Jurkat, Clone E6-1 (cell line): ENCODE results near the gene ANAPC5.
"Not testable (repeated sequence)": the region's sequence is repeated elsewhere in the genome, so short reads cannot be mapped to it uniquely, and the experiment has no call there.

Source experiments
- DNase-seq: peaks from one replicate; pipeline ENCODE4 v3.0.0-alpha.2; 2011; ENCODE audit warnings: low read depth, low spot score
- H3K4me3 ChIP-seq: 2 replicates; pipeline ENCODE4 v1.5.1; 2011; ENCODE audit warnings: mild to moderate bottlenecking, low read length, control low read depth, moderate library complexity

ANAPC5 gene

DNA sequence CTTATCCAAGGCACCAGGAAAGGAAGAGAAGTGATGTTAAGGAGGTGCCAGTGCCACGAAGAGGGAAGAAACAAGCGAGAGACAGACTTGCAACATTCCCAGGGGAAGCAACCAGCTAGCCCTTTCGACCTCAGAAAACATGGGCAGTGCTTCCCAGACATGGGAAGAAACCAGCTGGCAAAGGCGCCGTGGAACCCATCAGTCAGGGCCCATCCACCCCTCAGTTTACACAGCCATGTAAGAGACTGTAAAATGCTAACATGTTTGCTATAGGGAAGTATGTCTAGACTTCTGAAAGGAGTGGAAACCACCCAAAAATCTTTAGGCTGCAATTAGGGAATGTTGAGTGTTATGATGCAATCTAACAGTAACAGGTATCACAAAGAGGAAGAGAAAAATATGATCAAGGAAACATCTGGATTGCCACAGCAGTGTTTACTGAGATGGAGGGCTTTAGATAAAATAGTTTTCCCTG lies 26.3 kb downstream of the ANAPC5 start:
- DNase-seq = no peak
- no peak overlapping the region for H3K4me3 ChIP-seq

DNA sequence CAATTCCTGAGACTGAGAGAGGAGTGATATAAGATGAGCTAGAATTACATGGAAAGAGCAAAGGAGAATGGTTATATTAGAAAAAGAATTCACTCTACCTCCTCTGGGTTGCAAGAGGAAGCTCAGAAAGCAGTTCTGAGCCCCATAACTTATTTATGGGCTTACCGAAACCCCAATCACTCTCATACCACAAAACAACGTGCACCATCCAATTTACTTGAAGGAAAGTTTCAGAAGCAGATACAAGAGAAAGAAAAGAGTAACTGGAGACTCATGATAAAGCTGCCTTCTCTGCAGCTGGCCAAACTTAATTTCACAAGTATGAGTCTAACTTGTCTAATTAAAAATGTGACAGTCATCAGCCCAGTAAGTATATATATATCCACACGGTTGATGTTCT lies 28.3 kb downstream of the ANAPC5 start:
- no peak for DNase-seq
- H3K4me3 ChIP-seq = no peak overlapping the region

DNA sequence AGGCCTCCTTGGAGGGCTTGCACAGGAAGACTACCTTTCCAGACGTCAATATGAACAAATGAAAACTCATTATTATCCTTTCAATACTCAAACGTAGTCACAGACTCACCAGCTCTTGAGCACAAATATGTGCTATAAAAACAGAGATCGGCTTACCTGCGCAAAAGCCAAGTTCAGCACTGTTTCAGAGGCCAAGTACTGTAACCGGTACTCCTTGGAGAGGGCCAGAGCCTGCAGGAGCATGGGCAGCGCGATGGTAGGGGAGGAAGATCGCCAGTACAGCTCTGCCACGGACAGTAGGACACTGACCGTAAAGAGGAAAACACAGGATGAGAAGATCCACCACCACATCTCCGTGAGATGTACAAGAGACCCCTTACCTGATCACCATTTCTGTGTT lies 34.1 kb downstream of the ANAPC5 start:
- DNase-seq = no peak
- no peak overlapping the region for H3K4me3 ChIP-seq

DNA sequence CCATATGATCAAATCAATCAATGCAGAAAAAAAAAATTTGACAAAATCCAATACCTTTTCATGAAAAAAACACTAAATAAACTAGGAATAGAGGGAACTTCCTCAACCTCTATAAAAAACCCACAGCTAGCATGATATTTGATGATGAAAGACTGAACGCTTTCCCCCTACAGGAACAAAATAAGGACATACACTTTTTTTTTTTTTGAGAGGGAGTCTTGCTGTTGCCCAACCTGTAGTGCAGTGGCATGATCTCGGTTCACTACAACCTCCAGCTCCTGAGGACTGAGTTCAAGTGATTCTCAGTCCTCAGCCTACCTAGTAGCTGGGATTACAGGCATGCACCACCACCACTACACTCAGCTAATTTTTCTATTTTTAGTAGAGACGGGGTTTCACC lies 37.8 kb downstream of the ANAPC5 start:
- no peak for DNase-seq
- no peak overlapping the region for H3K4me3 ChIP-seq

DNA sequence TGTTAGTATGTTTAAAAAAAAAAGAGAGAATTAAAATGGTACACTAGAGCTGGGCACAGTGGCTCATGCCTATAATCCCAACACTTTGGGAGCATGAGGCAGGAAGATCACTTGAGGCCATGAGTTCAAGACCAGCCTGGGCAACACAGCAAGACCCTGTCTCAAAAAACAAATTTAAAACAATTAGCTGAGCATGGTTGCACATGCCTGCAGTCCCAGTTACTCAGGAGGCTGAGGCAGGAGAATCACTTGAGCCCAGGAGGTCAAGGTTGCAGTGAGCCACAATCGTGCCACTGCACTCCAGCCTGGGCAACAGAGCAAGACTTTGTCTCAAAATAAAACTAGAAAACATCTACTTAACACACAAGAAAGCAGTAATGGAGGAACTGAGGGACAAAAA lies 42.0 kb downstream of the ANAPC5 start:
- H3K4me3 ChIP-seq, DNase-seq: not testable (repeated sequence)

DNA sequence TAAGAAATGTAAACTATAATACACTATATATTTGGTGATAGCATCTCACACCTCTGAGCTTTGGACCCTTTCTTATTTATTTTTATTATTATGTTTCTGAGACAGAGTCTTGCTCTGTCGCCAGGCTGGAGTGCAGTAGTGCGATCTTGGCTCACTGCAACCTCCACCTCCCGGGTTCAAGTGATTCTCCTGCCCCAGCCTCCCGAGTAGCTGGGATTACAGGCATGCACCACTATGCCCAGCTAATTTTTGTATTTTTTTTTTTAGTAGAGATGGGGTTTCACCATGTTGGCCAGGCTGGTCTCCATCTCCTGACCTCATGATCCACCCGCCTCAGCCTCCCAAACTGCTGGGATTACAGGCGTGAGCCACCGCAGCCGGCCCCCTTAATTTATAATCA lies 44.8 kb downstream of the ANAPC5 start:
- not testable (repeated sequence) for DNase-seq

DNA sequence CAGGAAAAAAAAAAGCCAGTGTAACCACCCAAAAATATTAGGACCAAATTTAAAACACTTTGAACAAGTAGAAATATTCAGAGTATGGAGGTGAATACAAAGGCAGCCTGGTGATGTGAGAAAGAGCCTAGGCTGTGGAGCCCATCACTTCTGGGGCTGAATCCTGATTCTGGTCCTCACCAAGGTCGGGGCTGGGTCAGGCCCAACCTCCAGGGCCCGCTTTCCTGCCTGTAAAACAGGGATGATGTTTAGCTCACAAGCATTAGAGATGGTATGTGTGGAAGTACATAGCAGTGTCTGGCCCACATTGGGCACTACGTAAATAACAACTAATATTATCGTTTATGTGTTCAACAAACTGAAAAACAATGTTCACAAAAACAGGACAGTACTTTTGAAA lies 47.9 kb downstream of the ANAPC5 start:
- DNase-seq = no peak

More for the DNA sequence above, 44.8 kb downstream of the ANAPC5 start:
- not testable (repeated sequence) for H3K4me3 ChIP-seq

DNA sequence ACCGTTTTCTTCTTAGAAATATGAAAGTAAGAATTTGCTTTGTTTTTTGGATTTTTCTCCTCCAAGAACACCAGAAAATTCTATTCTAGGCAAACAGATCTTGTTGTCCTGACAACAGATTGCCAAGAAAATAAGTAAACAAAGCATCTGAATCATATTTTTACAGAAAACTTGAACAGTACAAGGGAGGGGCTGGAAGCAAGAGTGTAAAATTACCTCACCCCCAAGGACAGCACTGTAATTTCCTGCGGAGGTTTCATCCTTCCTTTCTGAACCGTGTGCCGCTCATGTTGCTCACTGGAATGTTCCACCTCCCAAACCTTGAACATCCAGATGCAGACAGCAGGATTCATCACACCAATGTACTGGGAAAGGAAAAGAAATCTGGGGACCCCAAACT lies 50.3 kb downstream of the ANAPC5 start:
- H3K4me3 ChIP-seq = no peak overlapping the region
- DNase-seq = no peak

More for the DNA sequence above, 47.9 kb downstream of the ANAPC5 start:
- H3K4me3 ChIP-seq = no peak overlapping the region

DNA sequence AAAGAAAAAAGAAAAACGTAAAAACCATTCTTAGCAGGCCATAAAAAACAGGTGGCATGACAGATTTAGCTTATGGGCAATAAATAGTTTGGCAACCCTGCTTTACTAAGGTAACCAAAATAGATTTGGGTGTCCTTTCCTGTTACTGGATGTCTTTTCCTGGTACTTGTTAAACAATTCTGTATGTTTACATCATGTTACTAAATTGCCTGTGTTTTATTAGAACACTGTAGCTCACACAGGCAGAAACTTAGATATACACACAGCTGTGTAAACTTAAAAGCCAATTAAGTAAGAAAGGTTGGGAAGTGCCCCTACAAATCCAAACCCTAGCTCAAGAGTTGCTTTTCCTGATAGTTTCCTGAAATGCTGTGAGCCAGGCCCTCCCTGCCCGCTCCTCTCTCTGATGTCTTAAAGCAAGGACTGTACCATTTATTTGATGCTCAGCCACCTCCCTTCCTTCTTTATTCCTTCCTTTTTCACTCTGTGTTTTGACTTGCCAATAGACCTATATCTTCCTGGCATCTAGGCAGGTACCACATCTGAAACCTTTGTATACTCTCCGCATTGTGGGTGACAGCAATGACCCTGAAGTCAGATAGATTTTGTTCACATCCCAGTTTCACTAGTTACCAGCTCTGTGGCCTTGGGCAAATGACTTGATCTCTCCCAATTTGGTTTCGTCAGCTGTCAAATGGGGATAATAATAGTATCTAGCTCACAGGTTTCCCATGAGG lies 52.0 kb downstream of the ANAPC5 start:
- no peak for DNase-seq
- H3K4me3 ChIP-seq = no peak overlapping the region

DNA sequence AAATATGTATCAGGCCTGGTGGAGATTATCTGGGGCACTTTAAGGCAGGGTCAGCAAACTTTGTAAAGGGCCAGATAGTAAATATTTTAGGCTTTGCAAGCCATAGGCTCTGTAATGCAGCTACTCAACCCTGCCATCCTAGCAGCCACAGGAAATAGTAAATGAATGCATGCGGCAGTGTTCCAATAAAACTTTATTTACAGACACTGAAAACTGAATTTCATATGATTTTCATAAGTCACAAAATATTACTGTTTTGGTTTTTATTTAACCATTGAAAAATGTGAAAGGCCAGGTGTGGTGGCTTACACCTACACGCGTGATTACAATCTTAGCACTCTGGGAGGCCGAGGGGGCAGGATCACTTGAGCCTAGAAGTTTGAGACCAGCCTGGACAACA lies 52.5 kb downstream of the ANAPC5 start:
- DNase-seq = no peak
- H3K4me3 ChIP-seq = no peak overlapping the region

DNA sequence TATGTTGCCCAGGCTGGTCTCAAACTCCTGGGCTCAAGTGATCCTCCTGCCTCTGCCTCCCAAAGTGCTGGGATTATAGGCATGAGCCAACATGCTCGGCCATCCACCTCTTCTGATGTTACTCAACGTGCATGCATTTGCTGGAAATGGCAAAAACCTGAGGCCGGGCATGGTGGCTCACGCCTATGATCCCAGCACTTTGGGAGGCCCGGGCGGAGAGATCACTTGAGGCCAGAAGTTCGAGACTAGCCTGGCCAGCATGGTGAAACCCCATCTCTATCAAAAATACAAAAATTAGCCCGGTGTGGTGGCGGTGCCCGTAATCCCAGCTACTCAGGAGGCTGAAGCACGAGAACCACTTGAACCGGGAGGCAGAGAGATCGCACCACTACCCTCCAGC lies 53.8 kb downstream of the ANAPC5 start:
- H3K4me3 ChIP-seq, DNase-seq: not testable (repeated sequence)

DNA sequence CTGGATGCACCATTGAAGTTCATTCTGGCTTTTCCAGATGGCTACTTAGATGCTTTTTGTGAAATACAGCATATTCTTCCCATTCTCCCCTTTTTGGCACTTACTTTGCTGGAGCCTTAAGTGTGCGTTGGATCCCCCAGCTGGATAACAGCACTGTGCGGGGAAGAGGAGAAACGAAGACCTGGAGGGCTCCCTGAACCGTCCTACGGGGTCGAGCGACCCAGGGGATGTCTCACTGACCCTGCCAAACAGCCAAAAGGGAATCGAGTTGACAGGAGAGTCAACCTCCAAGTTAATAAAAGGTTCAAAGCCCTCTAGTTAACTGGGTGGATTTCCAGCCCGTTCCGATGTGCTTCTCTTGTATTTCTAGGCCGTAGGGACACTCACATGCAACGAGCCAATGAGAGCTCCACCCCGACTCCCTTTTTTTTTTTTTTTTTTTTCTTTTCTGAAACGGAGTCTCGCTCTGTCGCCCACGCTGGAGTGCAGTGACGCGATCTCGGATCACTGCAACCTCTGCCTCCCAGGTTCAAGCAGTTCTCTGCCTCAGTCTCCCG lies 54.7 kb downstream of the ANAPC5 start:
- H3K4me3 ChIP-seq = peak overlapping the region; percentile 66
- DNase-seq = no peak

DNA sequence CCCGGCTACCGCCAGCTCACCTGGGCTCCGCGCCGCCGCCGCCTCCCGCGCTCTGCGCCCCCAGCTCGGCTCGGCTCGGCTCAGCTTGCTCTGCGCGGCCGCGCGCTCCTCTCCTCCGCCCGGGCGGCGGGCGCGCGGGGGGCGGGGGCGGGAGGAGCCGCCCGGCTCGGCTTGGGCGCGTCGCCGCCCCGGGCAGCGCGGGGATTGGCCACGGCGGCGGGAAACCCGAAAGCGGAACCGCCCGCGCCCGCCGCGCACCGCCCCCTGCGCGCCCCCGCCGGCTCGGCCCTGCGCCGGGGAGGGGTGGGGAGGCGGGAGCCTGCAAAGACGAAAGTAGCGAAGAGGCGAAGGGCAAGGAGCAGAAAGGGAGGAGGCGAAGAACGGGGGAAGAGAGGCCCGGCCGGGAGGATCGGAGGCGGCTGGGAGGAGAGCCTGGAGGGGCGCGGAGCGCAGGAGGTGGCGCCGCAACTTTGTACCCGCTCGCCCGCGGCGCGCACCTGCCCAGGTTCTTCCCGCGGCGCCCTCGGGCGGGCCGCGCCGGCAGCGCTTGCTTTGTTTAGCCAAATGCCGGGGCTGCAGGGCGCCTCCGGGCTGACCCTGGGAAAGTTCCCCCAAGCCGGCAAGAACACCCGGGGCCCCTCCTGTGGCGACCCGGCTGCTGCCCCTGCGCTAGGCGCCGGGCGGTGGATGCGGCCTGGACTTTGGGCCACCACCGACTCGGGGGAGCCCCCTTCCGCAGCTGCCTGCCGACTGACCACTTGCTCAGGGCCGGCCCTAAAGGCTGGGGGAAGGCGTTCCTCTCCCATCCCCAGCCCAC lies 55.4 kb downstream of the ANAPC5 start, which contains the start of gene CAMKK2:
CAMKK2 (minus strand) TSS at position 92 of the 817 bp plus-strand sequence. CDS start 22,183 bp downstream, outside the sequence.
- peak; percentile 68 for DNase-seq
- H3K4me3 ChIP-seq = peak within 1 kb of the TSS; percentile 94

DNA sequence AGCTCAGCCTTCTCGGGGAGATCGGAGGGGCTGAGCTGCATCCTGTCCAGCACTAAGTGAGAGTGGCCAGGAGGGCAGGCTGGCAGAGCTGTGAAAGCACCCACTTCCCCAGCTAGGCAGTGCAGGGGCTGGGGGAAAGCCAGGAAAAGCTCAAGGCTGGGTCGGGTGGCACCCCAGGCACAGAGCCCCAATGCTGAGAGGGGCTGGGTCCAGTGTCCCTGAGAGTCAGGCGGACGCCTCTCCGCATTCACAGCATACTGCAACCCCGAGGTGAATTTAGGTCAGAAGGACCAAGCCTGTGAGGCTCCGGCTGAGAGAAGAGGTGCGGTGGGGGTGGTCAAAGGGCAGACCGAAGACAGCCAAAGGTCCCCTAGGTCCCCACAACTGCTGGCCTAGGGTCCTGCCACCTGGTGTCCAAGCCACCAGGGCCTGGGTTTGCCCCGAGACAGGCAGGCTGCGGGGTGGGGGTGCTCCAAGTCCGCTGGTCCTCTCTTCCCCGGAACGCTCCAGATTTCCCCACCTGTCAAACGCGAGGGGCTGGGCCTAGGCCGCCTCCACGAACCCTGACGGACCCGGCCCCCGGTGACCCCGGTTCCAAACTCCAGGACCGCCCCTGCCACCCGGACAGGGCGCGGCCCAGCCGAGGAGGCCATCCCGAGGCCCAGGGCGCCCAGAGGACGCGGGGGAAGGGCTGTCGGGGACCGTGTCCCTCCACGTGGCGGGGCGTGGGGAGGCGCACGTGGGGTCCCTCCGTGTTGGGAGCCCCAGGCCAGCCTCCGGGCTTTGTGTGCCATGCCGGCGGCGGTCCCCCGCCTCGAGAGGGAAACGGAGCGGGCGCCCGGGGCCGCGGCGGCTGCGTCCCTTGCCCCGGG lies 56.2 kb downstream of the ANAPC5 start:
- H3K4me3 ChIP-seq = peak overlapping the region; percentile 94
- no peak for DNase-seq

DNA sequence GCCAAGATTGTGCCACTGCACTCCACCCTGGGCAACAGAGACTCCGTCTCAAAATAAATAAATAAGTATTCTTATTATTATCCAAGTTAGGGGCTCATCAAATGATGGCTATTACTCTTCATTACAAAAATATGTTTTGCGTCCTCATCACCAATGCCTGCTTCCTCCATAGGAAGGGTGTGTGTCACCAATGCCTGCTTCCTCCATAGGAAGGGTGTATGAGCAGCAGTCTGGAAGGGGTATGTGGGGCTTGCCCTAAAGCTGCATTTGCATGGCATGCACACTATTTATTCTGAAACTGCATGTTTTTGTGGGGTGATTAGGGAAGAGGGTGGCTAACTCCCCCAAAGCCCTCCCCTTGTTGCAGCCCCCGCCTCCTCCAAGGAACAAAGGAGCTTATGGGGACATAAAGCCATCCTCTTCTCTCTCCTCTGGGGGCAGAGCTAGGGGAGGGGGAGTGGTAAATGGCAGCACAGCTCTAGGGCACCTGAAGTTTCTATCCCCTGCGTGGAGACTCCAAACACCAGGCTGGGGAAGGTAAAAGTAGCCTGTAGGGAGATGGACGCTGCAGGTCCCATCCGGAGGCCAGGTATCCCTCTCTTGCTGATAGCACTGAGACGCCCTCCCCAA lies 57.0 kb downstream of the ANAPC5 start:
- DNase-seq = peak; percentile 63
- H3K4me3 ChIP-seq = peak overlapping the region; percentile 94

DNA sequence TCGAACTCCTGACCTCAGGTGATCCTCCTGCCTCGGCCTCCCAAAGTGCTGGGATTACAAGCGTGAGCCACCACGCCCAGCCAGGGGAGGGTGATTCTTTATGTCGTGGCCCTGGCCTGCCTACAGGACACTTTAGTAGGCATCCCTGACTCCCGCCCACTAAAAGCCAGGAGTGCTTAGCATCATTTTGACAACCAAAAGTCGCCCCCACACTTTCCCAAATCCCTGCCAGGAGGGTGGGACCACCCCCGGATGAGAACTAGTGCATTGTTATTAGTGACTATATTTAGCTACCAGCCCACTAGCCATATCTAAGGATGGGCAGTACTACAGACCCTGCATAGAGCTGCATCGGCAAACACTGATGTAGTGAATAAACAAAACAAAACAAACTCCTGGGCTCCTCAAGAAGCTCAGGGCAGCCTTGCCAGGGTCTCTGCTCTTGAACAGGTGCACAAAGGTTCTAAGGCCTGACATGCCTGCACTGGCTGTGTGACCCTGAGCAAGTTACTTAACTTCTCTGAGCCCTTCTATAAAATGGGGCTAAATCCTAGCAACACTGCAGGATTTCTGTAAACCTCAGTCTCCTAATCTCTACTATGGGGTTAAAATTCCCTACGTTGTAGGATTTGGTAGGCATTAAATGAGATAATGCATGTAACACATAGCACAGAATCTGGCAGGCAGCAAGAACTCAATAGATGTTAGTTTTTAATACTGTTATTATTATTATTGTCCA lies 57.9 kb downstream of the ANAPC5 start:
- DNase-seq = no peak
- no peak overlapping the region for H3K4me3 ChIP-seq

DNA sequence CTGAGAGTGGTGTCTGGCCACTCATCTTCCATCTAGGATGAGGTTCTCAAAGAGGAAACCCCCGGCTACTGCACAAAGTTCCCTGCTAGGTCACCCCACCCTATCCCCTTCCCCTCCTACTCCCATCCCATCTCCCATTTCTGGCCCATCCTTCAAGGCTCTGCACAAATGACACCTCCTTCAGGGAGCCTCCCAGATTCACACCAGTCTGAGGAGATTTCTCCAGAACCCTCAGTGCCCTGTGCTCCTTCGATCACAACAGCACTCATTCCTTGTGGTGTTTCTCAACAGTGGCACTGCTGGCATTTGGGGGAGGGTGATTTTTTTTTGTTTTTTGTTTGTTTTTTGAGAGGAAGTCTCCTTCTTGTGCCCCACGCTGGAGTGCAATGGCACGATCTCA lies 58.6 kb downstream of the ANAPC5 start:
- no peak for DNase-seq
- H3K4me3 ChIP-seq = no peak overlapping the region

DNA sequence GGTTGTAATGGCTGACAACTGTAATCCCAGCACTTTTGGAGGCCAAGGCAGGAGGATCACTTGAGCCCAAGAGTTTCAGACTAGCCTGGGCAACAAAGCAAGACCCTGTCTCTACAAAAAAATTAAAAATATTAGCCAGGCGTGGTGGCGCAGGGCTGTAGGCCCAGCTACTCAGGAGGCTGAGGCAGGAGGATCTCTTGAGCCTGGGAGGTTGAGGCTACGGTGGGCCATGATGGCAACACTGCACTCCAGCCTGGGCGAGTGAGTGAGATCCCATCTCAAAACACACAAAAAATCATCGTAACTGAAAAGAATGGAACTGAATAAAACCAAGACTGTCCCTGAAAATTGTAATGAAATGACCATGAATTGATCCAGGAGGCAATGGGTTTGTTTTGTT lies 61.8 kb downstream of the ANAPC5 start:
- no peak overlapping the region for H3K4me3 ChIP-seq

More for the DNA sequence above, 61.8 kb downstream of the ANAPC5 start:
- DNase-seq = no peak
